ENCODE results near the gene ZNRF2.

DNA sequence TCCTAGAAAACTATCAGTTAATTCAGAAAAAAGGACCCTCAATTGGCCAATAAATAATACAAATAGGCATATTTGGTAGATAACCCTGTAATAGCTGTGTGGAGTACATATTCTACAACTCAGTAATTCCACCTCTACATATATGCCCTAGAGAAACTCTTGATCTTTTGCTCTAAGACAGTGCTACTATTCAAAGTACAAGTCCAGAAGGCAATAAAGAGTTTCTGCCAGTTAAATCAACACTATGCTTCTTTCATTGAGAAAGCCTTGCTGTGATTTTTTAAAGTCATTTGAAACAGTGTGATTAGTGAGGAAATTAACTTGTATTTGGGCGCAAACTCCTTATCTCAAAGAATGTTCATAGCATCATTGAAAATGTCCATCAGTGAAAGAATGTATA is 75.6 kb downstream of the ZNRF2 start:
- TF ChIP-seq, protein P1, sequence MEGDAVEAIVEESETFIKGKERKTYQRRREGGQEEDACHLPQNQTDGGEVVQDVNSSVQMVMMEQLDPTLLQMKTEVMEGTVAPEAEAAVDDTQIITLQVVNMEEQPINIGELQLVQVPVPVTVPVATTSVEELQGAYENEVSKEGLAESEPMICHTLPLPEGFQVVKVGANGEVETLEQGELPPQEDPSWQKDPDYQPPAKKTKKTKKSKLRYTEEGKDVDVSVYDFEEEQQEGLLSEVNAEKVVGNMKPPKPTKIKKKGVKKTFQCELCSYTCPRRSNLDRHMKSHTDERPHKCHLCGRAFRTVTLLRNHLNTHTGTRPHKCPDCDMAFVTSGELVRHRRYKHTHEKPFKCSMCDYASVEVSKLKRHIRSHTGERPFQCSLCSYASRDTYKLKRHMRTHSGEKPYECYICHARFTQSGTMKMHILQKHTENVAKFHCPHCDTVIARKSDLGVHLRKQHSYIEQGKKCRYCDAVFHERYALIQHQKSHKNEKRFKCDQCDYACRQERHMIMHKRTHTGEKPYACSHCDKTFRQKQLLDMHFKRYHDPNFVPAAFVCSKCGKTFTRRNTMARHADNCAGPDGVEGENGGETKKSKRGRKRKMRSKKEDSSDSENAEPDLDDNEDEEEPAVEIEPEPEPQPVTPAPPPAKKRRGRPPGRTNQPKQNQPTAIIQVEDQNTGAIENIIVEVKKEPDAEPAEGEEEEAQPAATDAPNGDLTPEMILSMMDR (IDR thresholded peaks at IDR 0.05), result no peak
- no peak for TF ChIP-seq POLR2A (IDR thresholded peaks at IDR 0.05)
